ENCODE results near the gene EPN2.

DNA sequence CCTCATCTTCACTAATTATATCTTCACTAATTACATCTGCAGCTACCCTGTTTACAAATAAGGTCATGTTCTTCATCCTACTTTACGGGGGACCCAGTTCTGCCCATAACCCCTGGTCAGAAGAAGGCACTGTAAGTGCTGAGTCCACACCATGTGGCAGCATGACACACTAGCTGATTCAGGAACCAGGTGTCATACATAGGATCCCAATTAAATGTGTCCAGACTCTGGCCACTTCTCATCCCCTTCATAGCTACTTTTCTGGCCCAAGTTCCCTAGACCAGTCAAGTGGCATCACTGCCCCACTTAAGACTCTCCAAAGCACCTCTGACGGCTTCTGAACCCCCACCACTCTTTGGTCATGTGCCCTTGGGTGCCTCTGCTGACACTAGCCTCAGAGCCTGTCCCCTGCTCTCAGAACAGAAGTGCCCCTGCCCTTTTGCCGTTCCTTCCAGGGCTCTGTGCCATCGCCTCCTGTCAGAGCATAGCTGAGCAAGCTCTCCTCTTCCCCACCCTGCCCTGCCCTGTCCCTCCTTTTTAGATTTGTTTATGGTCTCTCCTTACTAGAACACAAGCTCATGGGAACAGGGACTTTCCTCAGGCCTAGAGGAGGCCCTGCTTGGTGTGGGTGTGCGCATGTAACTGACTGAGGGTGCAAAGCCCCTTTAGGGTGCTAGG lies 64.2 kb downstream of the EPN2 start:
- TF ChIP-seq, protein P1, sequence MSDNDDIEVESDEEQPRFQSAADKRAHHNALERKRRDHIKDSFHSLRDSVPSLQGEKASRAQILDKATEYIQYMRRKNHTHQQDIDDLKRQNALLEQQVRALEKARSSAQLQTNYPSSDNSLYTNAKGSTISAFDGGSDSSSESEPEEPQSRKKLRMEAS (IDR thresholded peaks at IDR 0.05) = no peak
- TF ChIP-seq, protein P2, sequence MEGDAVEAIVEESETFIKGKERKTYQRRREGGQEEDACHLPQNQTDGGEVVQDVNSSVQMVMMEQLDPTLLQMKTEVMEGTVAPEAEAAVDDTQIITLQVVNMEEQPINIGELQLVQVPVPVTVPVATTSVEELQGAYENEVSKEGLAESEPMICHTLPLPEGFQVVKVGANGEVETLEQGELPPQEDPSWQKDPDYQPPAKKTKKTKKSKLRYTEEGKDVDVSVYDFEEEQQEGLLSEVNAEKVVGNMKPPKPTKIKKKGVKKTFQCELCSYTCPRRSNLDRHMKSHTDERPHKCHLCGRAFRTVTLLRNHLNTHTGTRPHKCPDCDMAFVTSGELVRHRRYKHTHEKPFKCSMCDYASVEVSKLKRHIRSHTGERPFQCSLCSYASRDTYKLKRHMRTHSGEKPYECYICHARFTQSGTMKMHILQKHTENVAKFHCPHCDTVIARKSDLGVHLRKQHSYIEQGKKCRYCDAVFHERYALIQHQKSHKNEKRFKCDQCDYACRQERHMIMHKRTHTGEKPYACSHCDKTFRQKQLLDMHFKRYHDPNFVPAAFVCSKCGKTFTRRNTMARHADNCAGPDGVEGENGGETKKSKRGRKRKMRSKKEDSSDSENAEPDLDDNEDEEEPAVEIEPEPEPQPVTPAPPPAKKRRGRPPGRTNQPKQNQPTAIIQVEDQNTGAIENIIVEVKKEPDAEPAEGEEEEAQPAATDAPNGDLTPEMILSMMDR (IDR thresholded peaks at IDR 0.05; ENCODE audit: low read depth, low read length, missing input control) = no peak

Data from liver (tissue), 2 donors.